ENCODE data around the gene LRRC57. TPM values are rescaled to one million over a fixed set of nuclear protein-coding genes. Genes with fewer than 3 reads are reported as not detected.
A peak's percentile ranks its signal among the peaks of the same experiment; 100 is the strongest.

LRRC57 gene
- total RNA-seq, 2 donors from 2014 or later = 6.7 to 12.4 TPM

GRCh38 chr15:42510258-42511006 lies 38.2 kb downstream of the LRRC57 start:
- no peak for DNase-seq (ENCODE audit: low spot score)
- H3K27ac ChIP-seq = peak overlapping the region; percentile 25 to 54
- H3K36me3 ChIP-seq = peaks cover 24% of the 10 kb centered on the region
- TF ChIP-seq CTCF (IDR thresholded peaks at IDR 0.05) = no peak
- H3K9me3 ChIP-seq = no peaks in the 10 kb centered on the region
- H3K27me3 ChIP-seq = no peaks in the 10 kb centered on the region
- peaks cover 0 to 32% of the 10 kb centered on the region in 2 donors for H3K4me1 ChIP-seq
- no peak overlapping the region for H3K4me3 ChIP-seq

- Histone ChIP-seq H3K27ac (peak overlapping the region in 1 of 2 donors; percentile 37), H3K9me3 (no peaks in the 10 kb centered on the region), H3K36me3 (peaks cover 4% of the 10 kb centered on the region), H3K27me3 (no peaks in the 10 kb centered on the region), H3K4me1 (peaks cover 0 to 43% of the 10 kb centered on the region in 2 donors), H3K4me3 (no peak overlapping the region)
- TF ChIP-seq CTCF (IDR thresholded peaks at IDR 0.05) = no peak
- peak; percentile 66 for DNase-seq (ENCODE audit: low spot score)
Observed at GRCh38 chr15:42508263-42508690, 40.3 kb downstream of the LRRC57 start.

- Histone ChIP-seq H3K4me3 (no peak overlapping the region), H3K27ac (no peak overlapping the region), H3K36me3 (no peaks in the 10 kb centered on the region), H3K9me3 (no peaks in the 10 kb centered on the region), H3K27me3 (no peaks in the 10 kb centered on the region), H3K4me1 (peaks cover 0 to 47% of the 10 kb centered on the region in 2 donors)
- TF ChIP-seq CTCF (IDR thresholded peaks at IDR 0.05) = no peak
- no peak for DNase-seq (ENCODE audit: low spot score)
Observed at GRCh38 chr15:42507514-42507913, 41.1 kb downstream of the LRRC57 start.

GRCh38 chr15:42504631-42505030 lies 44.0 kb downstream of the LRRC57 start:
- DNase-seq (ENCODE audit: low spot score) = no peak
- no peak overlapping the region for H3K27ac ChIP-seq
- no peaks in the 10 kb centered on the region for H3K27me3 ChIP-seq
- TF ChIP-seq CTCF (IDR thresholded peaks at IDR 0.05) = no peak
- no peak overlapping the region for H3K4me3 ChIP-seq
- H3K9me3 ChIP-seq = no peaks in the 10 kb centered on the region
- no peaks in the 10 kb centered on the region for H3K36me3 ChIP-seq
- peaks cover 0 to 52% of the 10 kb centered on the region in 2 donors for H3K4me1 ChIP-seq

- peaks cover 0 to 58% of the 10 kb centered on the region in 2 donors for H3K4me1 ChIP-seq
- H3K4me3 ChIP-seq = no peak overlapping the region
- TF ChIP-seq CTCF (IDR thresholded peaks at IDR 0.05) = no peak
- no peaks in the 10 kb centered on the region for H3K36me3 ChIP-seq
- H3K27me3 ChIP-seq = no peaks in the 10 kb centered on the region
- DNase-seq (ENCODE audit: low spot score) = no peak
- no peaks in the 10 kb centered on the region for H3K9me3 ChIP-seq
- no peak overlapping the region for H3K27ac ChIP-seq
Observed at GRCh38 chr15:42503825-42504224, 44.8 kb downstream of the LRRC57 start.

- no peak for TF ChIP-seq CTCF (IDR thresholded peaks at IDR 0.05)
- Histone ChIP-seq H3K4me1 (peaks cover 0 to 49% of the 10 kb centered on the region in 2 donors), H3K27ac (no peak overlapping the region), H3K9me3 (no peaks in the 10 kb centered on the region), H3K27me3 (no peaks in the 10 kb centered on the region), H3K36me3 (no peaks in the 10 kb centered on the region), H3K4me3 (no peak overlapping the region)
- no peak for DNase-seq (ENCODE audit: low spot score)
Observed at GRCh38 chr15:42502477-42502876, 46.1 kb downstream of the LRRC57 start.
